K562 (cell line): ENCODE results near the gene POLR2A. TPM values are rescaled to one million over a fixed set of nuclear protein-coding genes. Genes with fewer than 3 reads are reported as not detected.
A peak's percentile ranks its signal among the peaks of the same experiment; 100 is the strongest.

ENCODE experiments used
- ETV5 ChIP-seq: sonication (generic); formaldehyde crosslinking; IDR thresholded peaks from 2 replicates; pipeline ENCODE4 v1.4.0; 2020; ENCODE audit warnings: low read depth, mild to moderate bottlenecking, missing genetic modification reagents
- FOXM1 ChIP-seq, 2 experiments: fragments of 450-650 bp in 1 of 2; sonication (generic) in 1 of 2; formaldehyde crosslinking in 1 of 2; IDR thresholded peaks; 2 replicates each; pipeline versions ENCODE4 v1.6.1 to v1.9.0; 2017 to 2022; ENCODE audit warnings: low read depth in 2 of 2, mild to moderate bottlenecking in 2 of 2, missing genetic modification reagents in 1 of 2, moderate library complexity in 1 of 2
- HDAC1 ChIP-seq, 2 experiments: fragments of 450-650 bp; IDR thresholded peaks; 2 replicates each; pipeline ENCODE4 v1.6.1; 2016 to 2017; ENCODE audit warnings: inconsistent platforms in 1 of 2, mild to moderate bottlenecking in 1 of 2, moderate library complexity in 1 of 2
- HNRNPH1 ChIP-seq: fragments of 200-400 bp; formaldehyde crosslinking; optimal IDR thresholded peaks from 2 replicates; pipeline ENCODE3; 2017; ENCODE audit warnings: low read depth, mild to moderate bottlenecking, low read length, moderate library complexity
- L3MBTL2 ChIP-seq: fragments of 450-650 bp; IDR thresholded peaks from 2 replicates; pipeline ENCODE4 v1.6.1; 2016; ENCODE audit warnings: mild to moderate bottlenecking, moderate library complexity
- MAX ChIP-seq: sonication (generic); formaldehyde crosslinking; IDR thresholded peaks from 2 replicates; pipeline ENCODE4 v1.9.0; 2022; ENCODE audit warnings: mild to moderate bottlenecking, missing genetic modification reagents
- MYC ChIP-seq, 2 experiments: fragments of 250-450 bp in 1 of 2; sonication (Bioruptor Pico) in 1 of 2; IDR thresholded peaks; 2 replicates each; pipeline versions ENCODE4 v1.5.1 to v1.6.1; 2012 to 2021; ENCODE audit warnings: low read depth in 2 of 2, borderline replicate concordance in 1 of 2, improper control_type of control experiment in 1 of 2, low read length in 1 of 2, mild to moderate bottlenecking in 1 of 2, moderate library complexity in 1 of 2
- PCBP2 ChIP-seq: fragments of 200-400 bp; formaldehyde crosslinking; IDR thresholded peaks from 2 replicates; pipeline ENCODE4 v1.6.1; 2018; ENCODE audit warnings: low read length, low read depth, mild to moderate bottlenecking, moderate library complexity; ENCODE audit not compliant: poor library complexity, severe bottlenecking
- PHF8 ChIP-seq: fragments of 200-600 bp; sonication (generic); IDR thresholded peaks from 2 replicates; pipeline ENCODE4 v1.6.1; 2012; ENCODE audit warnings: mixed run types, mild to moderate bottlenecking, inconsistent platforms, low read length, moderate library complexity, borderline replicate concordance
- POLR2AphosphoS5 ChIP-seq: IDR thresholded peaks from 2 replicates; pipeline ENCODE4 v1.6.1; 2011; ENCODE audit warnings: mild to moderate bottlenecking, low read depth, low read length, moderate library complexity; ENCODE audit not compliant: control insufficient read depth, insufficient read depth
- RAD21 ChIP-seq, 2 experiments: fragments of 250-450 bp in 1 of 2; fragments of 450-650 bp in 1 of 2; sonication (Bioruptor Pico) in 1 of 2; formaldehyde crosslinking in 1 of 2; IDR thresholded peaks in 1 of 2; conservative IDR thresholded peaks in 1 of 2; 2 replicates each; pipeline versions ENCODE4 v1.4.0 to v1.8.0; 2020 to 2022; ENCODE audit warnings: mild to moderate bottlenecking in 2 of 2, moderate library complexity in 1 of 2
- SIN3A ChIP-seq, 2 experiments: fragments of 150-350 bp in 1 of 2; IDR thresholded peaks; 2 replicates each; pipeline ENCODE4 v1.6.1; 2011 to 2016; ENCODE audit warnings: borderline replicate concordance in 2 of 2, low read depth in 2 of 2, low read length in 2 of 2, mild to moderate bottlenecking in 2 of 2, moderate library complexity in 2 of 2; ENCODE audit not compliant: control insufficient read depth in 1 of 2
- TAF7 ChIP-seq: fragments of 450-650 bp; IDR thresholded peaks from 2 replicates; pipeline ENCODE4 v1.6.1; 2016; ENCODE audit warnings: missing genetic modification characterization, missing compliant biosample characterization
- VEZF1 ChIP-seq: fragments of 200-800 bp; sonication (Bioruptor generic); IDR thresholded peaks from 2 replicates; pipeline ENCODE4 v1.6.1; 2017; ENCODE audit warnings: missing genetic modification characterization, missing compliant biosample characterization
- ZKSCAN8 ChIP-seq: fragments of 200-800 bp; sonication (Bioruptor generic); IDR thresholded peaks from 2 replicates; pipeline ENCODE4 v1.6.1; 2016; ENCODE audit warnings: missing genetic modification characterization, missing compliant biosample characterization
- polyA plus RNA-seq, 8 experiments: library from polyadenylated mRNA; depleted of rRNA in 4 of 8; stranded (reverse) in 5 of 8; unstranded in 3 of 8; fragments of >200 nt; fragmentation: Nextera tagmentation in 2 of 8; fragmentation: Illumina TruSeq in 1 of 8; extraction: Ambion mirVana in 2 of 8; extraction: Trizol in 1 of 8; gene quantifications; 2 replicates each; pipeline versions ENCODE4 v1.2.1 to v1.2.3, GENCODE V29; 2011 to 2014; ENCODE audit warnings: inconsistent platforms in 1 of 8, missing spikeins in 1 of 8
- total RNA-seq, 7 experiments: library from RNA; depleted of rRNA in 6 of 7; stranded (reverse); fragments of >200 nt in 6 of 7; fragmentation: Illumina TruSeq in 2 of 7; extraction: Trizol in 2 of 7; gene quantifications; 2 replicates each; pipeline versions ENCODE4 v1.2.1 to v1.2.3, GENCODE V29; 2011 to 2021; ENCODE audit warnings: low replicate concordance in 1 of 7
- TF ChIP-seq, protein P1 (sequence below): IDR thresholded peaks from 2 replicates; pipeline ENCODE4 v1.6.1; 2011; ENCODE audit warnings: borderline replicate concordance, low read depth, mild to moderate bottlenecking, moderate library complexity, low read length; ENCODE audit not compliant: insufficient read depth, poor library complexity, severe bottlenecking
- TF ChIP-seq, protein P2 (sequence below), 2 experiments: IDR thresholded peaks; 2 replicates each; pipeline ENCODE4 v1.6.1; 2011; ENCODE audit warnings: borderline replicate concordance in 1 of 2, control low read depth in 1 of 2, low read depth in 1 of 2, low read length in 1 of 2, mild to moderate bottlenecking in 1 of 2, mixed read lengths in 1 of 2, moderate library complexity in 1 of 2; ENCODE audit not compliant: insufficient read depth in 1 of 2, insufficient read length in 1 of 2, poor library complexity in 1 of 2, severe bottlenecking in 1 of 2; ENCODE audit errors: extremely low read depth in 1 of 2

POLR2A gene
- total and polyA plus RNA-seq, 9 of the 15 experiments (the other 6 are each of a cell fraction or from before 2014, with no cell fraction given), result 1.3 to 109 (median 12.4) TPM

- TF ChIP-seq, protein P1, sequence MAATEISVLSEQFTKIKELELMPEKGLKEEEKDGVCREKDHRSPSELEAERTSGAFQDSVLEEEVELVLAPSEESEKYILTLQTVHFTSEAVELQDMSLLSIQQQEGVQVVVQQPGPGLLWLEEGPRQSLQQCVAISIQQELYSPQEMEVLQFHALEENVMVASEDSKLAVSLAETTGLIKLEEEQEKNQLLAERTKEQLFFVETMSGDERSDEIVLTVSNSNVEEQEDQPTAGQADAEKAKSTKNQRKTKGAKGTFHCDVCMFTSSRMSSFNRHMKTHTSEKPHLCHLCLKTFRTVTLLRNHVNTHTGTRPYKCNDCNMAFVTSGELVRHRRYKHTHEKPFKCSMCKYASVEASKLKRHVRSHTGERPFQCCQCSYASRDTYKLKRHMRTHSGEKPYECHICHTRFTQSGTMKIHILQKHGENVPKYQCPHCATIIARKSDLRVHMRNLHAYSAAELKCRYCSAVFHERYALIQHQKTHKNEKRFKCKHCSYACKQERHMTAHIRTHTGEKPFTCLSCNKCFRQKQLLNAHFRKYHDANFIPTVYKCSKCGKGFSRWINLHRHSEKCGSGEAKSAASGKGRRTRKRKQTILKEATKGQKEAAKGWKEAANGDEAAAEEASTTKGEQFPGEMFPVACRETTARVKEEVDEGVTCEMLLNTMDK, result peak; percentile 71
- TF ChIP-seq ZKSCAN8 (CRISPR knock-in tag) (no peak), TAF7 (tag) (no peak), MAX (CRISPR knock-in tag) (peak; percentile 73), VEZF1 (CRISPR knock-in tag) (peak; percentile 41), MYC (IDR thresholded peaks at IDR 0.05; ENCODE audit: low read depth, low read length) (peak; percentile 89), MYC (CRISPR knock-in tag; IDR thresholded peaks at IDR 0.05; ENCODE audit: borderline replicate concordance, low read depth) (no peak), L3MBTL2 (0 out of 2 replicates have a peak, but pooled peaks have one; percentile 48), FOXM1 (IDR thresholded peaks at IDR 0.05; ENCODE audit: low read depth) (no peak), FOXM1 (CRISPR knock-in tag; IDR thresholded peaks at IDR 0.05; ENCODE audit: low read depth) (no peak), HDAC1 (IDR thresholded peaks at IDR 0.05) (peak in 1 of 2 experiments; percentile 39; a peak in 1 of 4 replicates), PCBP2 (no peak), PHF8 (peak; percentile 31; the same call in 1 of the 2 replicates), SIN3A (IDR thresholded peaks at IDR 0.05; ENCODE audit: borderline replicate concordance in 2 of 2, control insufficient read depth in 1 of 2, low read depth in 2 of 2, low read length in 2 of 2) (peak in 1 of 2 experiments; percentile 59; a peak in 1 of 4 replicates), RAD21 (CRISPR knock-in tag; conservative IDR thresholded peaks at IDR 0.05 in 1 of 2, IDR thresholded peaks at IDR 0.05 in 1 of 2) (peak in 1 of 2 experiments; percentile 38; a peak in 2 of 4 replicates), ETV5 (CRISPR knock-in tag) (0 out of 2 replicates have a peak, but pooled peaks have one; percentile 19), HNRNPH1 (no peak), POLR2AphosphoS5 (0 out of 2 replicates have a peak, but pooled peaks have one; percentile 15)
- TF ChIP-seq, protein P2, sequence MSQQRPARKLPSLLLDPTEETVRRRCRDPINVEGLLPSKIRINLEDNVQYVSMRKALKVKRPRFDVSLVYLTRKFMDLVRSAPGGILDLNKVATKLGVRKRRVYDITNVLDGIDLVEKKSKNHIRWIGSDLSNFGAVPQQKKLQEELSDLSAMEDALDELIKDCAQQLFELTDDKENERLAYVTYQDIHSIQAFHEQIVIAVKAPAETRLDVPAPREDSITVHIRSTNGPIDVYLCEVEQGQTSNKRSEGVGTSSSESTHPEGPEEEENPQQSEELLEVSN (IDR thresholded peaks at IDR 0.05; ENCODE audit: borderline replicate concordance in 1 of 2, extremely low read depth in 1 of 2, insufficient read depth in 1 of 2, insufficient read length in 1 of 2, low read depth in 1 of 2, low read length in 1 of 2, poor library complexity in 1 of 2, severe bottlenecking in 1 of 2), result peak; percentile 31 to 57
These were observed 48.2 kb upstream of the POLR2A start (continued) for GRCh38 chr17:7435676-7436555.
